Duodenal mucosa (tissue), 2 donors: ENCODE measurements around the gene ASS1.

Experiments used
- H3K27ac ChIP-seq: one replicate; pipeline ENCODE4 v1.7.0; 2013; ENCODE audit warnings: low read depth, low read length
- H3K27me3 ChIP-seq, 2 donors: one replicate each; pipeline ENCODE4 v1.7.0; 2013; ENCODE audit warnings: low read length in 2 of 2, control low read depth in 1 of 2; ENCODE audit not compliant: insufficient read depth in 2 of 2, control insufficient read depth in 1 of 2
- H3K36me3 ChIP-seq, 2 donors: one replicate each; pipeline ENCODE4 v1.7.0; 2013; ENCODE audit warnings: low read length in 2 of 2, control low read depth in 1 of 2; ENCODE audit not compliant: insufficient read depth in 2 of 2, control insufficient read depth in 1 of 2
- H3K4me1 ChIP-seq, 2 donors: one replicate each; pipeline ENCODE4 v1.7.0; 2013; ENCODE audit warnings: low read length in 2 of 2, control low read depth in 1 of 2; ENCODE audit not compliant: insufficient read depth in 2 of 2, control insufficient read depth in 1 of 2
- H3K4me3 ChIP-seq, 2 donors: one replicate each; pipeline ENCODE4 v1.7.0; 2013; ENCODE audit warnings: low read length in 2 of 2, low read depth in 1 of 2
- H3K9ac ChIP-seq, 2 donors: one replicate each; pipeline ENCODE4 v1.7.0; 2013; ENCODE audit warnings: low read length in 2 of 2, low read depth in 1 of 2
- H3K9me3 ChIP-seq, 2 donors: one replicate each; pipeline ENCODE4 v1.7.0; 2013; ENCODE audit warnings: low read length in 2 of 2, control low read depth in 1 of 2; ENCODE audit not compliant: control insufficient read depth in 1 of 2

The ASS1 gene

DNA sequence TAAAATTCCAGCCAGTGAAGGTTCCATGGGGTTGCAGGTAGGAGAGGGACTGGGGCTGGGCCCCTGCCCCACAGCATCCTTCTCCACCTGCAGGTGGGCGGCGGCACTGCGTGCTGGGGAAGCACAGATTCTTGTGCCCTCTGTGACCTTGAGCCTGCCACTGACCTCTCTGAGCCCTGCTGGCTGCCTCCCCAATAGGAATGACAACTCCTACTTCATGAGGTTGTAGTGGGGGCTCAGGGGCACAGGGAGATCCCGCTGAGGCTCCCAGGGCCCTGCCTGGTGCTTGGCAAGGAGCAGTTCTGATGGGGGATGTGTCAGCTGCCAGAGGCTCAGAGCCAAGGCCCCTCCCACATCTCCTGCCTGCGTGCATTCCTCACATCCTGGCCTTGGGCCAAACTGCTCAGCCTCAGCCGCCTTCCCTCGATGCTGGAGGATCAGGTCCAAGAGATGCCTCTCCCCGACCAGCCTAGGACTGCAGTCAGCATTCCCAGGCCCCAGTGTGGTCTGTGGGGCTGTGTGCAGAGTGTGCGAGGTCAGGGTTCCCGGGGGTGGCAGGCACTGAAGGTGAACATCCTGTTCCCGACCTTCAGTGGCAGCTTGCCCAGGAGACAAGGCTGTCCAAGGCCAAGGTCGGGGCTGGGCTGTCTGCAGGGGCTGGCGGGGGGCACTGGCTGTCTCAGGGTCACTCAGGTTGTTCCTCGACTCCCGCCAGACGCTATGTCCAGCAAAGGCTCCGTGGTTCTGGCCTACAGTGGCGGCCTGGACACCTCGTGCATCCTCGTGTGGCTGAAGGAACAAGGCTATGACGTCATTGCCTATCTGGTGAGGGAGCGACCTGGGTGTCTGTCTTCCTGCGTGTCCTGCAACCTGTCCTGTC lies 7.0 kb downstream of the ASS1 start:
- H3K9ac ChIP-seq = peak overlapping the region in 1 of 2 donors; percentile 34
- no peaks in the 10 kb centered on the region for H3K9me3 ChIP-seq
- H3K4me3 ChIP-seq = no peak overlapping the region
- H3K36me3 ChIP-seq = no peaks in the 10 kb centered on the region
- no peaks in the 10 kb centered on the region for H3K27me3 ChIP-seq
- H3K27ac ChIP-seq = peak overlapping the region; percentile 43
- peaks cover 51 to 56% of the 10 kb centered on the region in 2 donors for H3K4me1 ChIP-seq

DNA sequence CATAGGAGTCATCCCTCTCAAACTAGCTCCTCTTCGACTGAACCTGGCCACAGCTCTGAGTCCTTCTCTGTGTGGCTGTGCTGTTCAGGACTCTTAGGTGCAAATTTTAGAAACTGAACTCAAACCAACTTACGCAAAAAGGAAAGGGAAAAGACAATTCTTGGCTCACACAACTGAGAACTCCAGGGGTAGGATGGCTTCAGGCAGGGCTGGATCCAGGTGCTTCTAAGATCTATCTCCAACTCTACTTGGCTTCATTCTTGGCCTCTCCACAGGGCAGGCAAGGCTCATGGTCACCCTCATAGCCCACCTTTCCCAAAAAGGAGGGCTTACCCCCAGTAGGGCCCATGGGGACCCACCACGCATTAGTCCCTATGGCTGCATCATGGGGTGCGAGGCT lies 8.1 kb downstream of the ASS1 start:
- Histone ChIP-seq H3K36me3 (no peaks in the 10 kb centered on the region), H3K4me3 (no peak overlapping the region), H3K27me3 (no peaks in the 10 kb centered on the region), H3K9ac (no peak overlapping the region), H3K9me3 (no peaks in the 10 kb centered on the region), H3K4me1 (peaks cover 40 to 45% of the 10 kb centered on the region in 2 donors), H3K27ac (no peak overlapping the region)

DNA sequence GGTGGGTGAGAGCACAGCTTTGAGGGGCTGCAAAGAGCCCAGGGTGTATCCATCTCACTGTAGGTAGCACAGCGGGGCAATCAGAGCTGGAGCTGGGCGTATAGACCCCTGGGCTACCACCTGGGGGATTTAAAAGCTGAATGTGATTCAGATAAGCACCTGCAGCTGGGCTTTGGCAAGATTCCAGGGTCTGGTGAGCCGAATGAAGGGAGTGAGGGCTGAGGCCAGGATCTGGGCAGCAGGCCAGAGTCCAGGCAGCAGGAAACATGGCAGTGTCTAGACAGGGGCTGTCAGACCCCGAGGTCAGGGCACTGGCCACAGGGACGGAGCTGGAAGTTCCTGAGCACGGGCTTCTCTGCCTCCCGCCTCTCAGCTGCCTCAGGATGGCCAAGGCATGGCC lies 8.7 kb downstream of the ASS1 start:
- Histone ChIP-seq H3K27ac (no peak overlapping the region), H3K36me3 (no peaks in the 10 kb centered on the region), H3K27me3 (no peaks in the 10 kb centered on the region), H3K4me3 (no peak overlapping the region), H3K9ac (no peak overlapping the region), H3K9me3 (no peaks in the 10 kb centered on the region), H3K4me1 (peaks cover 35 to 40% of the 10 kb centered on the region in 2 donors)

DNA sequence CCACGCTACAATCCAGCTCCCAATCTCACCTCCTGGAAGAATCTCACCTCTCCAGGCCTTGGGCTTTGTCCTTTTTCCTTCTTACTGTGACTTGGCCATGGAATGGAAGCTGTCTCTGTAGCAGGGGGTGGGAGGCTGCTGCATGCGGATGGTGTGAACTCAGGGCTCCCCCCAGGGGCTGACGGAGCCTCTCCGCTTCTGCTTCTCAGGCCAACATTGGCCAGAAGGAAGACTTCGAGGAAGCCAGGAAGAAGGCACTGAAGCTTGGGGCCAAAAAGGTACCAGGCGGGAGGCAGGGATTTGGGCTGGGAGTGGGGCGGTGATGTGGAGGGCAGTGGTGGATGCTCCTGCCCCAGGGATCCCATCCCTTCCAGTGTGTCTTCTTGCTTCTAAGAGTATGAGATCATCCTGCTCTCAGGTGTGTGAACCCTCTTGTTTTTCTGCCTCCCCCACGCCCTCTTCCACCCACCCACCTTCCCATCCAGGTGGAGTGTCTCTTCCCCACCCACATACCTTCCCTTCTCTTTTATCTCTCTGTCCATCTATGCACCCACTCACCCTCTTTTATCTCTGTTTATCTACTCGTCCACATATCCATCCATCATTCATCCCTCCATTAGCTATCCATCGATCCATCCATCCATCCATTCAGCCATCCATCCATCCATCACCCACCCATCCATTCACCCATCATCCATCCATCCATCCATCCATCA lies 9.5 kb downstream of the ASS1 start:
- H3K4me1 ChIP-seq = peaks cover 35 to 40% of the 10 kb centered on the region in 2 donors
- H3K27ac ChIP-seq = no peak overlapping the region

DNA sequence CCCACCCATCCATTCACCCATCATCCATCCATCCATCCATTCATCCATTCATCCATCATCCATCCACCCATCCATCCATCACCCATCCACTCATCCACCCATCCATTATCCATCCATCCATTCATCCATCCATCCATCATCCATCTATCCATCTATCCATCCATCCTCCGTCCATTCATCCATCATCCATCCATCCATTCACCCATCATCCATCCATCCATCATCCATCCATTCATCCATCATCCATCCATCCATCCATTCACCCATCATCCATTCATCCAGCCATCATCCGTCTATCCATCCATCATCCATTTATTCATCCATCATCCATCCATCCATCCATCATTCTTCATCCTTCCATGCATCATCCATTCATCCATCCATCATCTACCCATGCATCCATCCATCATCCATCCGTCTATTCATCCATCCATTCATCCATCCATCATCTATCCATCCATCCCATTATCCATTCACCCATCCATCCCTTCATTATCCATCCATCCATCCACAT lies 10.1 kb downstream of the ASS1 start:
- H3K36me3 ChIP-seq = no peaks in the 10 kb centered on the region
- no peak overlapping the region for H3K27ac ChIP-seq
- H3K9me3 ChIP-seq = no peaks in the 10 kb centered on the region
- H3K9ac ChIP-seq = no peak overlapping the region
- H3K4me3 ChIP-seq = no peak overlapping the region
- no peaks in the 10 kb centered on the region for H3K27me3 ChIP-seq
- H3K4me1 ChIP-seq = peaks cover 32 to 34% of the 10 kb centered on the region in 2 donors

More for the DNA sequence above, 9.5 kb downstream of the ASS1 start:
- Histone ChIP-seq H3K9me3 (no peaks in the 10 kb centered on the region), H3K27me3 (no peaks in the 10 kb centered on the region), H3K4me3 (no peak overlapping the region), H3K36me3 (no peaks in the 10 kb centered on the region), H3K9ac (no peak overlapping the region)

DNA sequence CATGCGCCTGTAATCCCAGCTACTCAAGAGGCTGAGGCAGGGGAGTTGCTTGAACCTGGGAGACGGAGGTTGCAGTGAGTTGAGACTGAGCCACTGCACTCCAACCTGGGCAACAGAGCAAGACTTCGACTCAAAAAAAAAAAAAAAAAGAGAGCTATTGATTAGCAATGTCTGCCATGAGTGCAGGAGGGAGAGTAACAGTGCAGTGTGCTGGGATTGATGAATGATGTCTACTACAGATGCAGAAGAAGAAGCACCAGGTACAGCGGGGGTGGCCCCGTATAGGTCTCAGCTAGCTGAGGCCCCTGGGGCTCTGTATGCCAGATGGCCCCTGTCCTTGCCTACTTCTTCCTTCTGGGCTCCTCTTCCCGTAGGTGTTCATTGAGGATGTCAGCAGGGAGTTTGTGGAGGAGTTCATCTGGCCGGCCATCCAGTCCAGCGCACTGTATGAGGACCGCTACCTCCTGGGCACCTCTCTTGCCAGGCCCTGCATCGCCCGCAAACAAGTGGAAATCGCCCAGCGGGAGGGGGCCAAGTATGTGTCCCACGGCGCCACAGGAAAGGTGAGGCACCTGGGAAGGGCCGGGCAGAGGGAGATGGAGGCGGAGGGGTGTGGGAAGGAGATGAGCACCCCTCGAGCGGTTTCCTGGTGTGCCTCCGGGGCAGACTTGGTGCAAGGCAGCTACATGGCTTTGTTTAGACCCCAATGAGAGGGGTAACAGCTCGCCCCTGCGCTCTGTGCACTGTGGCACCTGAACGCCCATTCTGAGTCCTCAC lies 13.5 kb downstream of the ASS1 start:
- Histone ChIP-seq H3K27ac (no peak overlapping the region), H3K9me3 (no peaks in the 10 kb centered on the region), H3K4me3 (no peak overlapping the region), H3K4me1 (peaks cover 6 to 8% of the 10 kb centered on the region in 2 donors), H3K9ac (no peak overlapping the region), H3K36me3 (no peaks in the 10 kb centered on the region), H3K27me3 (no peaks in the 10 kb centered on the region)

DNA sequence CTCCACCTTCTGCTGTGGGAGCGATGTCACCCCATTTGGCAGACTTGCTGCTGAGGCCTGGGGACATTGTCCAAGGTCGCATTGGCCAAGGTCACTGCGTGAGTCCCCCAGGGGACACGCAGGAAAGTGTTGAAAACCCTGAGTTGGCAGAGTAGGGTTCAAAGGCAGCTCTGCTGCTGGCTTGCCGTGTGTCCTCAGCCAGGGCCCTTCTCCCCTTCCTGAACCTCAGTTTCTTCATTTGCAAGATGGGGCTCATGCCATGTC lies 14.0 kb downstream of the ASS1 start:
- no peak overlapping the region for H3K9ac ChIP-seq
- H3K4me3 ChIP-seq = no peak overlapping the region
- H3K27ac ChIP-seq = no peak overlapping the region
- H3K9me3 ChIP-seq = no peaks in the 10 kb centered on the region
- H3K36me3 ChIP-seq = no peaks in the 10 kb centered on the region
- H3K27me3 ChIP-seq = no peaks in the 10 kb centered on the region
- H3K4me1 ChIP-seq = peaks cover under 1 to 3% of the 10 kb centered on the region in 2 donors

DNA sequence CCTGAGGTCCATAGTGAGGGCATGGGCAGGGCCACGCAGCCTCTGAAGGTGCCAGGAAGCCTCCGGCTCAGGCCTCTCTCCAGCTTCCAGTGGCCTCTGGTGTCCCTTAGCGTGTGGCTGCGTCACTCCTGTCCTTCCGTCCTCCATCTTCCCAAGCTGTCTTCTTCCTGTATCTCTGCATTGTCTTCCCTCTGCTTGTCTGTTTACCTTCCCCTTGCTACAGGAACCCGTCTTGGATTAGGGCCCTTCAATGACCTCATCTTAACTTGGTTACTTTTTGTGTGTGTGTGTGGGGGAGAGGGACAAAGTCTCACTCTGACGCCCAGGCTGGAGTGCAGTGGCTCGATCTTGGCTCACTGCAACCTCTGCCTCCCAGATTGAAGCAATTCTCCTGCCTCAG lies 14.4 kb downstream of the ASS1 start:
- Histone ChIP-seq H3K27me3 (no peaks in the 10 kb centered on the region), H3K4me3 (no peak overlapping the region), H3K9me3 (no peaks in the 10 kb centered on the region), H3K9ac (no peak overlapping the region), H3K36me3 (no peaks in the 10 kb centered on the region), H3K27ac (no peak overlapping the region), H3K4me1 (no peaks in the 10 kb centered on the region)

DNA sequence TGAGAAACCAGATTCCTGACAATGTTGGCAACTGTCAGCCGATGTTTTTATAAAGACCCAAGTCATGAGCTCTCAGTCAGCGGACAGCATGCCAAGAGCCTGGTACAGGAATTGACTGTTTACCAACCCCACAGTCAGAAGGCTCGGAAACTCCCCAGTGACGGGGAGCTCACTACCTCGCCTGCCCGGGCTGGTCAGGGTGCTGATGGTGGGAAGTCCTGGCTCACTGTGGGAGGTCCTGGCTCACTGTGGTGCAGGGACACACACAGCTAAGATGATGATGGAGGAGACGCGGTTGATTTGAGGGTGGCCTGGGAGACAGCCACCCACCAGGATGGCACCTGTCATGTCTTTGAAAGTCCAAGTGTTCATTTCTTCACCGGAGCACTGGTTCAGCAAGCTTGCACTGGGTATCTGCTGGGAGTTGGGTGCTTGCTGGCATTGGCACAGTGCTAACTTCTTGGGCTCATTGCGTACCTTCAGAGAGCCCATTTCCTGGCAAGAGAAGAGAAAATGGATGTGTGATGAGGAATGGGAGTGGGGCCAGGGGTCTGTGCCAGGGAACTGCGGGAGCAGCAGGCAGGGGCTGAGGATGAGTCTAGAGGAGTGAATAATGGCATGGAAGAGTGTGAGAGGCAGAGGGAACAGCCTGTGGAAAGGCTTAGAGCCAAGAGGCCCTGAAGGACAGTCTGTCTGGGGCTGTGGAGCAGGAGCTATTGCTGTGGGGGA lies 15.3 kb downstream of the ASS1 start:
- Histone ChIP-seq H3K36me3 (no peaks in the 10 kb centered on the region), H3K9ac (no peak overlapping the region), H3K27me3 (no peaks in the 10 kb centered on the region), H3K4me1 (no peaks in the 10 kb centered on the region), H3K27ac (no peak overlapping the region), H3K9me3 (no peaks in the 10 kb centered on the region), H3K4me3 (no peak overlapping the region)
